Spleen (tissue), 11 donors: ENCODE data around the gene LRRC26. TPM values are rescaled to one million over a fixed set of nuclear protein-coding genes. Genes with fewer than 3 reads are reported as not detected.

Experiments
- DNase-seq: peaks from one replicate; pipeline ENCODE4 v3.0.0-alpha.2; 2020
- H3K27ac ChIP-seq, 8 donors: fragments of 200-600 bp; sonication (generic) in 7 of 8; 1 replicate in 4 of 8; 2 replicates in 4 of 8; pipeline versions ENCODE4 v1.5.0 to v1.8.0; 2016 to 2021; ENCODE audit warnings: inconsistent platforms in 4 of 8, mild to moderate bottlenecking in 4 of 8, moderate library complexity in 1 of 8
- H3K27me3 ChIP-seq, 7 donors: fragments of 200-600 bp; sonication (generic) in 6 of 7; replicated peaks in 1 of 7; 1 replicate in 4 of 7; 2 replicates in 3 of 7; pipeline versions ENCODE4 v1.5.0 to v1.8.0; 2016 to 2021; ENCODE audit warnings: inconsistent platforms in 3 of 7, mild to moderate bottlenecking in 1 of 7
- H3K36me3 ChIP-seq, 6 donors: fragments of 200-600 bp; sonication (generic) in 5 of 6; 1 replicate in 4 of 6; 2 replicates in 2 of 6; pipeline versions ENCODE4 v1.5.0 to v1.8.0; 2016 to 2021; ENCODE audit warnings: inconsistent platforms in 2 of 6
- H3K4me1 ChIP-seq, 6 donors: fragments of 200-600 bp; sonication (generic) in 5 of 6; 1 replicate in 3 of 6; 2 replicates in 3 of 6; pipeline versions ENCODE4 v1.5.0 to v1.8.0; 2016 to 2021; ENCODE audit warnings: inconsistent platforms in 3 of 6
- H3K4me3 ChIP-seq, 8 donors: fragments of 200-600 bp; sonication (generic) in 7 of 8; 1 replicate in 4 of 8; 2 replicates in 4 of 8; pipeline versions ENCODE4 v1.5.0 to v1.8.0; 2016 to 2021; ENCODE audit warnings: inconsistent platforms in 4 of 8, mild to moderate bottlenecking in 4 of 8, moderate library complexity in 2 of 8
- H3K9me3 ChIP-seq, 8 donors: fragments of 200-600 bp; sonication (generic) in 7 of 8; 1 replicate in 4 of 8; 2 replicates in 4 of 8; pipeline versions ENCODE4 v1.5.0 to v1.8.0; 2016 to 2021; ENCODE audit warnings: inconsistent platforms in 4 of 8
- POLR2A ChIP-seq, 3 donors: fragments of 450-650 bp; IDR thresholded peaks; one replicate each; pipeline ENCODE4 v1.5.1; 2017; ENCODE audit warnings: antibody characterized with exemption in 3 of 3, mild to moderate bottlenecking in 1 of 3
- POLR2AphosphoS5 ChIP-seq, 3 donors: sonication (generic); formaldehyde crosslinking; IDR thresholded peaks; one replicate each; pipeline ENCODE4 v1.5.1; 2017; ENCODE audit warnings: antibody characterized with exemption in 3 of 3
- WGBS, 5 donors: extraction: QIAGEN DNeasy Blood & Tissue Kit in 3 of 5; methylation state at CpG; one replicate each; pipeline versions ENCODE4 v1.1.5 to v1.1.7; 2013 to 2018; 5-methylcytosine and 5-hydroxymethylcytosine counted together
- intact Hi-C: fragments of 100-400 bp; cut with DNase I; formaldehyde crosslinking; loops from one replicate; pipeline ENCODE4 v1.15.0; 2023; ENCODE audit warnings: low total_unique reads
- polyA plus RNA-seq, 3 donors: library from polyadenylated mRNA; stranded (reverse); fragments of 200-250 nt; gene quantifications; one replicate each; pipeline ENCODE4 v1.2.1, GENCODE V29; 2013
- total RNA-seq, 7 donors: library from RNA; depleted of rRNA in 3 of 7; stranded (reverse); fragments of >200 nt in 3 of 7; fragmentation: NEBNext Ultra II Directional in 4 of 7; extraction: Animal tissue kit (Norgen Biotek cat#: 25700) in 4 of 7; gene quantifications; one replicate each; pipeline versions ENCODE4 v1.1.0 to v1.2.1, GENCODE V29; 2016 to 2021
- TF ChIP-seq, protein P1 (sequence below), 11 experiments: fragments of 200-600 bp in 7 of 11; fragments of 450-650 bp in 4 of 11; sonication (generic) in 4 of 11; IDR thresholded peaks in 8 of 11; conservative IDR thresholded peaks in 3 of 11; 1 replicate in 7 of 11; 2 replicates in 4 of 11; pipeline versions ENCODE4 v1.4.0 to v1.8.0; 2016 to 2021; ENCODE audit warnings: antibody characterized with exemption in 11 of 11, inconsistent platforms in 4 of 11, mild to moderate bottlenecking in 1 of 11
- donor health status: healthy with polysubstance abuse.
- donor health status: DM: no; HTN: no; CAD: no; lungs with moderate emphysema.
- donor health status: DM: no; HTN: no; CAD: no.
- donor health status: Bipolar disorder and iron deficiency.
- donor health status: healthy.
- donor health status: DM: no; HTN: no; CAD: no.
- donor health status: DM: yes; HTN: yes; CAD: no.

LRRC26 gene
- total and polyA plus RNA-seq, 10 donors = 0.06 to 0.60 (median 0.28) TPM; not detected in 7

- no peak overlapping the region for H3K27ac ChIP-seq
- 76 to 85% (median 84%) methylated on average over 8 of the region's 8 CpGs for WGBS, 5 donors
- H3K4me3 ChIP-seq = no peak overlapping the region
- TF ChIP-seq, protein P1, sequence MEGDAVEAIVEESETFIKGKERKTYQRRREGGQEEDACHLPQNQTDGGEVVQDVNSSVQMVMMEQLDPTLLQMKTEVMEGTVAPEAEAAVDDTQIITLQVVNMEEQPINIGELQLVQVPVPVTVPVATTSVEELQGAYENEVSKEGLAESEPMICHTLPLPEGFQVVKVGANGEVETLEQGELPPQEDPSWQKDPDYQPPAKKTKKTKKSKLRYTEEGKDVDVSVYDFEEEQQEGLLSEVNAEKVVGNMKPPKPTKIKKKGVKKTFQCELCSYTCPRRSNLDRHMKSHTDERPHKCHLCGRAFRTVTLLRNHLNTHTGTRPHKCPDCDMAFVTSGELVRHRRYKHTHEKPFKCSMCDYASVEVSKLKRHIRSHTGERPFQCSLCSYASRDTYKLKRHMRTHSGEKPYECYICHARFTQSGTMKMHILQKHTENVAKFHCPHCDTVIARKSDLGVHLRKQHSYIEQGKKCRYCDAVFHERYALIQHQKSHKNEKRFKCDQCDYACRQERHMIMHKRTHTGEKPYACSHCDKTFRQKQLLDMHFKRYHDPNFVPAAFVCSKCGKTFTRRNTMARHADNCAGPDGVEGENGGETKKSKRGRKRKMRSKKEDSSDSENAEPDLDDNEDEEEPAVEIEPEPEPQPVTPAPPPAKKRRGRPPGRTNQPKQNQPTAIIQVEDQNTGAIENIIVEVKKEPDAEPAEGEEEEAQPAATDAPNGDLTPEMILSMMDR (IDR thresholded peaks at IDR 0.05 in 8 of 11, conservative IDR thresholded peaks at IDR 0.05 in 3 of 11) = no peak
- TF ChIP-seq POLR2A (IDR thresholded peaks at IDR 0.05) = no peak
- no peak for TF ChIP-seq POLR2AphosphoS5 (IDR thresholded peaks at IDR 0.05)
- H3K4me1 ChIP-seq = peaks cover 44 to 88% (median 81%) of the 10 kb centered on the region in 6 donors
- no peaks in the 10 kb centered on the region for H3K9me3 ChIP-seq
- peaks cover 0 to 9% (median 0%) of the 10 kb centered on the region in 7 donors for H3K27me3 ChIP-seq
- DNase-seq = no peak
- intact Hi-C loops = no loop called here
- peaks cover 0 to 10% (median 0%) of the 10 kb centered on the region in 6 donors for H3K36me3 ChIP-seq
Observed at GRCh38 chr9:137202966-137203365, 33.1 kb upstream of the LRRC26 start.

GRCh38 chr9:137201205-137201868 lies 31.5 kb upstream of the LRRC26 start:
- no peaks in the 10 kb centered on the region for H3K9me3 ChIP-seq
- H3K4me1 ChIP-seq = peaks cover 38 to 88% (median 74%) of the 10 kb centered on the region in 6 donors
- TF ChIP-seq, protein P1 (IDR thresholded peaks at IDR 0.05 in 8 of 11, conservative IDR thresholded peaks at IDR 0.05 in 3 of 11) = no peak
- TF ChIP-seq POLR2A (IDR thresholded peaks at IDR 0.05) (no peak), POLR2AphosphoS5 (IDR thresholded peaks at IDR 0.05) (no peak)
- DNase-seq = no peak
- intact Hi-C loops = no loop called here
- peak overlapping the region; percentile 58 to 78 (median 62) for H3K4me3 ChIP-seq
- no peaks in the 10 kb centered on the region for H3K36me3 ChIP-seq
- WGBS, 5 donors = 22 to 42% (median 25%) methylated on average over 15 to 23 of the region's 23 CpGs
- H3K27me3 ChIP-seq = peaks cover 0 to 9% (median 0%) of the 10 kb centered on the region in 7 donors
- H3K27ac ChIP-seq = peak overlapping the region; percentile 82 to 95 (median 88)

- Histone ChIP-seq H3K4me1 (peaks cover 36 to 88% (median 67%) of the 10 kb centered on the region in 6 donors), H3K27me3 (peaks cover 0 to 9% (median 0%) of the 10 kb centered on the region in 7 donors), H3K36me3 (no peaks in the 10 kb centered on the region), H3K27ac (peak within 1 kb of the TSS; percentile 82 to 95 (median 88)), H3K9me3 (no peaks in the 10 kb centered on the region), H3K4me3 (peak within 1 kb of the TSS; percentile 58 to 78 (median 62))
- TF ChIP-seq POLR2A (IDR thresholded peaks at IDR 0.05) (peak; percentile 50 to 83 (median 58)), POLR2AphosphoS5 (IDR thresholded peaks at IDR 0.05) (peak; percentile 97 to 98 (median 98))
- TF ChIP-seq, protein P1 (IDR thresholded peaks at IDR 0.05 in 8 of 11, conservative IDR thresholded peaks at IDR 0.05 in 3 of 11) = peak in 4 of 11 experiments; percentile 24 to 48 (median 34)
- 0 to 1% (median 1%) methylated on average over 29 to 118 of the region's 118 CpGs for WGBS, 5 donors
- intact Hi-C loops = no loop called here
- peak; percentile 99 for DNase-seq
Observed at GRCh38 chr9:137200311-137201204, 30.7 kb upstream of the LRRC26 start, which contains the start of gene TPRN. Gene TPRN (minus strand): TSS chr9:137200741. CDS start chr9:137200711, 30 bp downstream.
